ENCODE measurements around the gene MKS1.

DNA sequence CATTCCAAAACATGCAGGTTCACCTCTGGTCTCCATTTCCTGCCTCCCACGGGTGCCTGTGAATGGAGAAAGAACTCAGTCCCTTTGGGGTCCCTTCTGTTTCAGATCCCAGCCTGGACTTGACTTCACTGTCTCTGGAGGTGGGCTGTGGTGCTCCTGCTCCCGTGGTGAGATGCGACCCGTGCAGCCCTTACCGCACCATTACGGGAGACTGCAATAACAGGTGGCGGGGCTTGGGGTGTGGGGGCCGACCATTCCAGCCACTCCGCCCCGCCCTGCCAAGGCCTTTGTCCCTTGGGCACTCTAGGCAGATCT, 29.9 kb upstream of the MKS1 start:
- TF ChIP-seq TAF1 (IDR thresholded peaks at IDR 0.05; ENCODE audit: low read depth) = no peak
- TF ChIP-seq, protein P1, sequence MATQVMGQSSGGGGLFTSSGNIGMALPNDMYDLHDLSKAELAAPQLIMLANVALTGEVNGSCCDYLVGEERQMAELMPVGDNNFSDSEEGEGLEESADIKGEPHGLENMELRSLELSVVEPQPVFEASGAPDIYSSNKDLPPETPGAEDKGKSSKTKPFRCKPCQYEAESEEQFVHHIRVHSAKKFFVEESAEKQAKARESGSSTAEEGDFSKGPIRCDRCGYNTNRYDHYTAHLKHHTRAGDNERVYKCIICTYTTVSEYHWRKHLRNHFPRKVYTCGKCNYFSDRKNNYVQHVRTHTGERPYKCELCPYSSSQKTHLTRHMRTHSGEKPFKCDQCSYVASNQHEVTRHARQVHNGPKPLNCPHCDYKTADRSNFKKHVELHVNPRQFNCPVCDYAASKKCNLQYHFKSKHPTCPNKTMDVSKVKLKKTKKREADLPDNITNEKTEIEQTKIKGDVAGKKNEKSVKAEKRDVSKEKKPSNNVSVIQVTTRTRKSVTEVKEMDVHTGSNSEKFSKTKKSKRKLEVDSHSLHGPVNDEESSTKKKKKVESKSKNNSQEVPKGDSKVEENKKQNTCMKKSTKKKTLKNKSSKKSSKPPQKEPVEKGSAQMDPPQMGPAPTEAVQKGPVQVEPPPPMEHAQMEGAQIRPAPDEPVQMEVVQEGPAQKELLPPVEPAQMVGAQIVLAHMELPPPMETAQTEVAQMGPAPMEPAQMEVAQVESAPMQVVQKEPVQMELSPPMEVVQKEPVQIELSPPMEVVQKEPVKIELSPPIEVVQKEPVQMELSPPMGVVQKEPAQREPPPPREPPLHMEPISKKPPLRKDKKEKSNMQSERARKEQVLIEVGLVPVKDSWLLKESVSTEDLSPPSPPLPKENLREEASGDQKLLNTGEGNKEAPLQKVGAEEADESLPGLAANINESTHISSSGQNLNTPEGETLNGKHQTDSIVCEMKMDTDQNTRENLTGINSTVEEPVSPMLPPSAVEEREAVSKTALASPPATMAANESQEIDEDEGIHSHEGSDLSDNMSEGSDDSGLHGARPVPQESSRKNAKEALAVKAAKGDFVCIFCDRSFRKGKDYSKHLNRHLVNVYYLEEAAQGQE (IDR thresholded peaks at IDR 0.05; ENCODE audit: low read depth) = no peak
- no peak for TF ChIP-seq EP300 (IDR thresholded peaks at IDR 0.05; ENCODE audit: borderline replicate concordance)
- no peak for TF ChIP-seq TCF12 (IDR thresholded peaks at IDR 0.05; ENCODE audit: low read depth)
- TF ChIP-seq CREB1 (IDR thresholded peaks at IDR 0.05; ENCODE audit: low read depth) = no peak
- TF ChIP-seq, protein P2, sequence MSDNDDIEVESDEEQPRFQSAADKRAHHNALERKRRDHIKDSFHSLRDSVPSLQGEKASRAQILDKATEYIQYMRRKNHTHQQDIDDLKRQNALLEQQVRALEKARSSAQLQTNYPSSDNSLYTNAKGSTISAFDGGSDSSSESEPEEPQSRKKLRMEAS (IDR thresholded peaks at IDR 0.05) = no peak
- no peak for TF ChIP-seq YY1 (IDR thresholded peaks at IDR 0.05; ENCODE audit: low read depth)
- TF ChIP-seq RAD21 (IDR thresholded peaks at IDR 0.05; ENCODE audit: low read depth) = no peak
- TF ChIP-seq CEBPB (IDR thresholded peaks at IDR 0.05) = no peak
- TF ChIP-seq EGR1 (IDR thresholded peaks at IDR 0.05) = no peak
- TF ChIP-seq ZBTB7A (IDR thresholded peaks at IDR 0.05; ENCODE audit: low read depth) = no peak
- TF ChIP-seq NFIC (IDR thresholded peaks at IDR 0.05) = no peak

Measured in Ishikawa (cell line).